Esophagus squamous epithelium (tissue), 4 donors: Measurements from ENCODE around the gene ILRUN.

Source experiments
- POLR2A ChIP-seq, 4 donors: fragments of 450-650 bp; IDR thresholded peaks; one replicate each; pipeline ENCODE4 v1.6.1; 2017; ENCODE audit warnings: antibody characterized with exemption in 4 of 4, mild to moderate bottlenecking in 4 of 4, moderate library complexity in 3 of 4
- TF ChIP-seq, protein P1 (sequence below), 6 experiments: fragments of 450-650 bp in 4 of 6; fragments of 200-600 bp in 2 of 6; sonication (generic) in 2 of 6; IDR thresholded peaks; one replicate each; pipeline ENCODE4 v1.5.1; 2016 to 2019; ENCODE audit warnings: antibody characterized with exemption in 6 of 6, mild to moderate bottlenecking in 4 of 6, moderate library complexity in 4 of 6

DNA sequence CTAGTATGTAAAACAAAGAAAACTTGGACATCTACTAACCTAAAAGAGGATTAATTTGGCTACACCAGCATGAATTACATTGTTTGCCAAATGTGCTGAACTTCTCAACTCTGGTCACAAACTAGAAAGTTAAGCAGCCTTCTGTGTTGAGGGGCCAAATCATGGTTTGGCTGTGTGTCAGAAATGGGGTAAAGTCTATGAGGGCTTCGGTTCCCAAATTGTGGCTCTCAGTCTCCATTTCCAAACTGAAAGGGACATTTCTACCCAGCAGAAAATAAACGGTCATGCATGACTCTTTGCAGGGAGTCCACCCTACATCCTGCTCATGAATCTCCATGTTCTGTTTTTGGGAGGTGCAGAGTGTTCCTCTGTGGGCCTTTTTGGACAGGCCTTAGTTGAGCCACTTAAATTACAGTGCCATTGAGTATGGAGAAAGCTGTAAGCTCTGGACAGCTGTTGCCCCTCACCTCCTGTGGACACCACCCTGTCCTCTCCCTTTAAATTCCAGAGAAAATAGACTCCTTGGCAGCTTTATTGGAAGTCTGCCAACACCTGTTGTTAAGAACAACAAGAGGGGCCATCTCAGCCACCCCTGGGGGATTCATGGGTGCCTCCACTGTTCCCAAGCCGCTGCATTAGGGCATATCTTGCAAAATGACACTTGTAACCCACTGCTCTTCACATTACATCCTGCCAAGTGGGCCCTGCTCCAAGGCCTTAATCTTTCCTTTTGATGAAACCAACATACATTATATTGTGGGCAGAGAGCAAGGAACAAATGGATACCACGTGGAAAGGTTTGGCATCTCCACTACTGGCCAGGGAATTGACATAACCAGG lies 33.3 kb upstream of the ILRUN start:
- TF ChIP-seq, protein P1, sequence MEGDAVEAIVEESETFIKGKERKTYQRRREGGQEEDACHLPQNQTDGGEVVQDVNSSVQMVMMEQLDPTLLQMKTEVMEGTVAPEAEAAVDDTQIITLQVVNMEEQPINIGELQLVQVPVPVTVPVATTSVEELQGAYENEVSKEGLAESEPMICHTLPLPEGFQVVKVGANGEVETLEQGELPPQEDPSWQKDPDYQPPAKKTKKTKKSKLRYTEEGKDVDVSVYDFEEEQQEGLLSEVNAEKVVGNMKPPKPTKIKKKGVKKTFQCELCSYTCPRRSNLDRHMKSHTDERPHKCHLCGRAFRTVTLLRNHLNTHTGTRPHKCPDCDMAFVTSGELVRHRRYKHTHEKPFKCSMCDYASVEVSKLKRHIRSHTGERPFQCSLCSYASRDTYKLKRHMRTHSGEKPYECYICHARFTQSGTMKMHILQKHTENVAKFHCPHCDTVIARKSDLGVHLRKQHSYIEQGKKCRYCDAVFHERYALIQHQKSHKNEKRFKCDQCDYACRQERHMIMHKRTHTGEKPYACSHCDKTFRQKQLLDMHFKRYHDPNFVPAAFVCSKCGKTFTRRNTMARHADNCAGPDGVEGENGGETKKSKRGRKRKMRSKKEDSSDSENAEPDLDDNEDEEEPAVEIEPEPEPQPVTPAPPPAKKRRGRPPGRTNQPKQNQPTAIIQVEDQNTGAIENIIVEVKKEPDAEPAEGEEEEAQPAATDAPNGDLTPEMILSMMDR (IDR thresholded peaks at IDR 0.05): no peak
- no peak for TF ChIP-seq POLR2A (IDR thresholded peaks at IDR 0.05)
